Measurements from ENCODE around the gene FEZF1.
"Not testable (repeated sequence)": the region's sequence is repeated elsewhere in the genome, so short reads cannot be mapped to it uniquely, and the experiment has no call there.

GRCh38 chr7:122284608-122285007, 19.9 kb downstream of the FEZF1 start:
- not testable (repeated sequence) for TF ChIP-seq CTCF (IDR thresholded peaks at IDR 0.05; ENCODE audit: low read depth, low read length, missing input control); RAD21 (IDR thresholded peaks at IDR 0.05); TAF1 (conservative IDR thresholded peaks at IDR 0.05); JUND (IDR thresholded peaks at IDR 0.05); YY1 (IDR thresholded peaks at IDR 0.05); HNF4A (conservative IDR thresholded peaks at IDR 0.05); ZBTB33 (IDR thresholded peaks at IDR 0.05); GABPA (IDR thresholded peaks at IDR 0.05 in 1 of 2, conservative IDR thresholded peaks at IDR 0.05 in 1 of 2); SP1 (IDR thresholded peaks at IDR 0.05)
- TF ChIP-seq, protein P1, sequence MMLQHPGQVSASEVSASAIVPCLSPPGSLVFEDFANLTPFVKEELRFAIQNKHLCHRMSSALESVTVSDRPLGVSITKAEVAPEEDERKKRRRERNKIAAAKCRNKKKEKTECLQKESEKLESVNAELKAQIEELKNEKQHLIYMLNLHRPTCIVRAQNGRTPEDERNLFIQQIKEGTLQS (IDR thresholded peaks at IDR 0.05) = not testable (repeated sequence)
- TF ChIP-seq, protein P2, sequence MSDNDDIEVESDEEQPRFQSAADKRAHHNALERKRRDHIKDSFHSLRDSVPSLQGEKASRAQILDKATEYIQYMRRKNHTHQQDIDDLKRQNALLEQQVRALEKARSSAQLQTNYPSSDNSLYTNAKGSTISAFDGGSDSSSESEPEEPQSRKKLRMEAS (IDR thresholded peaks at IDR 0.05) = not testable (repeated sequence)

Data from liver (tissue), 3 donors.